ENCODE data around the gene CIDEB.

CIDEB gene

GRCh38 chr14:24281636-24282035 is 26.1 kb downstream of the CIDEB start:
- no peak for DNase-seq (ENCODE audit: low read depth)
- TF ChIP-seq, protein P1, sequence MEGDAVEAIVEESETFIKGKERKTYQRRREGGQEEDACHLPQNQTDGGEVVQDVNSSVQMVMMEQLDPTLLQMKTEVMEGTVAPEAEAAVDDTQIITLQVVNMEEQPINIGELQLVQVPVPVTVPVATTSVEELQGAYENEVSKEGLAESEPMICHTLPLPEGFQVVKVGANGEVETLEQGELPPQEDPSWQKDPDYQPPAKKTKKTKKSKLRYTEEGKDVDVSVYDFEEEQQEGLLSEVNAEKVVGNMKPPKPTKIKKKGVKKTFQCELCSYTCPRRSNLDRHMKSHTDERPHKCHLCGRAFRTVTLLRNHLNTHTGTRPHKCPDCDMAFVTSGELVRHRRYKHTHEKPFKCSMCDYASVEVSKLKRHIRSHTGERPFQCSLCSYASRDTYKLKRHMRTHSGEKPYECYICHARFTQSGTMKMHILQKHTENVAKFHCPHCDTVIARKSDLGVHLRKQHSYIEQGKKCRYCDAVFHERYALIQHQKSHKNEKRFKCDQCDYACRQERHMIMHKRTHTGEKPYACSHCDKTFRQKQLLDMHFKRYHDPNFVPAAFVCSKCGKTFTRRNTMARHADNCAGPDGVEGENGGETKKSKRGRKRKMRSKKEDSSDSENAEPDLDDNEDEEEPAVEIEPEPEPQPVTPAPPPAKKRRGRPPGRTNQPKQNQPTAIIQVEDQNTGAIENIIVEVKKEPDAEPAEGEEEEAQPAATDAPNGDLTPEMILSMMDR (IDR thresholded peaks at IDR 0.05; ENCODE audit: control insufficient read depth, extremely low read depth, insufficient read depth) = no peak
- H3K4me3 ChIP-seq (ENCODE audit: low read depth, low read length) = no peak overlapping the region

- TF ChIP-seq, protein P1 (IDR thresholded peaks at IDR 0.05; ENCODE audit: control insufficient read depth, extremely low read depth, insufficient read depth) = no peak
- no peak overlapping the region for H3K4me3 ChIP-seq (ENCODE audit: low read depth, low read length)
- no peak for DNase-seq (ENCODE audit: low read depth)
These were observed 26.8 kb downstream of the CIDEB start for GRCh38 chr14:24280797-24281460.

GRCh38 chr14:24279301-24280186 is 28.2 kb downstream of the CIDEB start:
- DNase-seq (ENCODE audit: low read depth) = no peak
- TF ChIP-seq, protein P1 (IDR thresholded peaks at IDR 0.05; ENCODE audit: control insufficient read depth, extremely low read depth, insufficient read depth) = 0 out of 2 replicates have a peak, but pooled peaks have one; percentile 12
- H3K4me3 ChIP-seq (ENCODE audit: low read depth, low read length) = no peak overlapping the region

DNA sequence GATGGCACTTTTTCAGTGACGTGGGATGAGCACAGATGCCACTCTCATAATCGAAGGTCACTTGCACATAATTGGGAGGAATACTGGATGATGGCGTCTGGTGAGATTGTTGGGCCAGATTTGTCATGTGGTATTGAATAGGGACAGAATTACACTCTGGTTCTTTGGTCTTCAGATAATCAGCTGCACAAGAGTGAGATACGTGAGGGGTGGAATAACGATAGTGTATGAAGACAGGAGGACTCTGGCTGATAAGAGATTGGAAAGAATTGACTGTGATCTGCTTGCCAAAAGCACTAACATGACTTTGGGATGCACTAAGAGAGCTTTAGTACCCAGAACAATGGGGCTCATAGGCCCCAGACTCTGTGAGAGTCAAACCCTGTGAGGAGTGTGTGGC is 29.4 kb downstream of the CIDEB start:
- no peak overlapping the region for H3K4me3 ChIP-seq (ENCODE audit: low read depth, low read length)
- no peak for DNase-seq (ENCODE audit: low read depth)
- TF ChIP-seq, protein P1 (IDR thresholded peaks at IDR 0.05; ENCODE audit: control insufficient read depth, extremely low read depth, insufficient read depth) = no peak

DNA sequence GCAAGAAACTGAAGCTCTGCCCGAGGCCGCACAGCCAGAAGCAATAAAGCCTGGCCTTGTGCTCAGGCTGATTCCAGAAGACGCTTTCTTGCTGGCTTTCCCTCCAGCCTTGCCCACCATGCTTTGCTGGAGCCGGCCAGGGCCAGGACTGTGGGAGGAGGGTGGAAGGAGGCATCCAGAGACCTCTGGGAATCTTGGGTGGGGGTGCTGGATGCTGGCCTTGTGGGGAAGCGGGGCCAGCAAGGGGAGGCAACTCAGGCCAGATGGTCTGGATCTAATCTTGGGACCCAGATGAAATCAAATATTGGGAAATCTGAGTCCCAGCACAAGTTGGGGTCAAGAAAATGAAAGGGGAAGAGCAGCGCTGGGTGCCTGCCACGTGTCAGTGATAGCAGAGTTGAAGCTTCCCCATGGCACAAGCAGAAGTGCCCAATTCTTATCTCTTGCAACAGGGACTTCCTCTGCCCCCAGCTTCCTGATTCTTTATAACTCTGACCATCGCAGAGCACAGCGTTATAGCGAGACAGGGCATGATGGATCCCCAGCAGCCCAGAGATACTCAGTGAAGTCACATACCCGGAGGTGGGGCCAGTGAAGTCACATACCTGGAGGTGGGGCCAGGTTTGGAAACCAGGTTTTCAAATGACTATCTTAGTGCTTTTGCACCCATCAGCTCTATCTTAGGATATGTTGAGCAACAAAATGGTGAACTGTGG is 30.0 kb downstream of the CIDEB start:
- H3K4me3 ChIP-seq (ENCODE audit: low read depth, low read length) = no peak overlapping the region
- TF ChIP-seq, protein P1 (IDR thresholded peaks at IDR 0.05; ENCODE audit: control insufficient read depth, extremely low read depth, insufficient read depth) = no peak
- no peak for DNase-seq (ENCODE audit: low read depth)

DNA sequence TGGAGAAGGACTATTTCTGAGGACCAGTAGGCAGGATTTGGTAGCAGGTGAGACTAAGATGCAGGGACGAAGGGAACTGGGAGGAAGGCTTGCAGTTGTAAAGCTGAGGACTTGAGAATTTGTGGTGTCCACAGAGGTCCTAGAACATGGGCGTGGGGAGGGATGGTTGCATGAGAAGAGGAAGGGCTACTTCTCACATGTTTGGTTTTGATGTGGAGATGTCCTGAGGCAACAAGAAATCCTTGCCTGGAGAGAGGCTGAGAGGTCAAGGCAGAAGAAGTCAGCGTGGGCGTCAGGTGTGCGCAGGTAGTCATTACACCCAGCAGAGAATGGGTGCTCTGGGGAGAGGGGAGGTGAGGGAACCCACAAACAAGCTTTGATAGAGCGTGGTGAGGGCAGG is 30.7 kb downstream of the CIDEB start:
- no peak for DNase-seq (ENCODE audit: low read depth)
- no peak overlapping the region for H3K4me3 ChIP-seq (ENCODE audit: low read depth, low read length)
- TF ChIP-seq, protein P1 (IDR thresholded peaks at IDR 0.05; ENCODE audit: control insufficient read depth, extremely low read depth, insufficient read depth) = no peak

All from LNCaP clone FGC (cell line).